Activated T-helper 17 cell treated with anti-CD3 and anti-CD28 coated beads, Interleukin-2, amount 50 U/mL, for 72 hours (primary cell): ENCODE measurements around the gene TTC23L. TPM values are rescaled to one million over a fixed set of nuclear protein-coding genes. Genes with fewer than 3 reads are reported as not detected.
"Not testable (repeated sequence)": the region's sequence is repeated elsewhere in the genome, so short reads cannot be mapped to it uniquely, and the experiment has no call there.

ENCODE experiments used
- ATAC-seq: fragments of 150-1000 bp; cut with Tn5 transposase; replicated peaks from 2 replicates; pipeline ENCODE4 v1.10.0; 2021; ENCODE audit warnings: mild to moderate bottlenecking, moderate library complexity
- H3K27ac Mint-ChIP-seq: one replicate; pipeline ENCODE4 v1.8.0; 2022; ENCODE audit warnings: mixed read lengths
- H3K27me3 Mint-ChIP-seq: one replicate; pipeline ENCODE4 v1.8.0; 2022; ENCODE audit warnings: mixed read lengths
- H3K36me3 Mint-ChIP-seq: one replicate; pipeline ENCODE4 v1.8.0; 2022; ENCODE audit warnings: low read depth, mild to moderate bottlenecking, mixed read lengths
- H3K4me1 Mint-ChIP-seq: one replicate; pipeline ENCODE4 v1.8.0; 2022; ENCODE audit warnings: mixed read lengths
- H3K4me3 Mint-ChIP-seq: one replicate; pipeline ENCODE4 v1.8.0; 2022; ENCODE audit warnings: mild to moderate bottlenecking, mixed read lengths
- H3K9me3 Mint-ChIP-seq: one replicate; pipeline ENCODE4 v1.8.0; 2022; ENCODE audit warnings: mixed read lengths
- total RNA-seq, 2 donors: library from RNA; stranded (reverse); gene quantifications; one replicate each; pipeline ENCODE4 v1.2.3, GENCODE V29; 2022

The TTC23L gene
- total RNA-seq, 2 donors from 2014 or later: 0.08 TPM; not detected in 1

DNA sequence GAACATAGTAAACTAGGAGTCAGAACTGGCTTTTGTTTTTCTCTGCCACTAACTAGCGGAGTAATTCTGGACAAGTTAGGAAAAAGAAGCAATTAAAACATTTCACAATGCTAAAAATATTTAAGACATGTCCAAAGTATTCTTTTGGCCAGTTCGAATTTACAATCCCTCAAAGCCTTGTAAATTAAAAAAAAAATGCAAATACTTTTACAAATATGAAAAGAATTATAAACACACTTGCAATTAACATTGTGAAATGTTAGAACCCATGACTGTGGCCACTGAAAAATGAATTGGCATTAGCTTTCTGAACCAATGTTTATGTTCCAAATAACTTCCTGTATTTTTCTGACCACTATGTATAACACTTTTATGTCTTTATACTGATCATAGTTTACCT lies 74.1 kb downstream of the TTC23L start:
- Mint-ChIP-seq H3K9me3 (no peaks in the 10 kb centered on the region), H3K4me1 (peaks cover 16% of the 10 kb centered on the region), H3K27ac (no peak overlapping the region), H3K36me3 (peaks cover 76% of the 10 kb centered on the region), H3K27me3 (no peaks in the 10 kb centered on the region), H3K4me3 (no peak overlapping the region)
- no peak for ATAC-seq

DNA sequence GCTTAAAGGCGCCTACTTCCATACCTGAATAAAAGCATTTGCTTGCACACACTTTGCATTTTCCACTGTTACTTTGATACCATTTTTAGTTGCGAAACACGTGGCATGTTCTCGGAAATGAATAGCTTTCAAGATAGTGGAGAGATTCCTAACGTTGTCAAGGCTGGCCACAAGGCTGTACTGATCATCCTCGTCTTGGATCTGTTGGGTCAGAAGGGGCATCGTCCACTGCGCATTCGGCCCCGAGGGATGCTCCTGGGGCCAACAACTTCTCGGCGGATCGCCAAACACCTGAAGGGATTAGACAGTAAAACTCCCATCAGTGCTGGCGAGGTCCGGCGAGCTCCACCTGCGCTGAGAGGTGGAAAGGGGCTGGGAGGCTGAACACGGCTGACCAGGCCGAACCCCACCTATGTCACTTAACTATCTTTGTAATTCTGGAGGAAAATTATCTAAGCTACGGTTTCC lies 75.7 kb downstream of the TTC23L start:
- peak; percentile 11 for ATAC-seq
- Mint-ChIP-seq H3K27ac (no peak overlapping the region), H3K4me3 (no peak overlapping the region), H3K4me1 (peaks cover 16% of the 10 kb centered on the region), H3K9me3 (no peaks in the 10 kb centered on the region), H3K36me3 (peaks cover 76% of the 10 kb centered on the region), H3K27me3 (no peaks in the 10 kb centered on the region)

DNA sequence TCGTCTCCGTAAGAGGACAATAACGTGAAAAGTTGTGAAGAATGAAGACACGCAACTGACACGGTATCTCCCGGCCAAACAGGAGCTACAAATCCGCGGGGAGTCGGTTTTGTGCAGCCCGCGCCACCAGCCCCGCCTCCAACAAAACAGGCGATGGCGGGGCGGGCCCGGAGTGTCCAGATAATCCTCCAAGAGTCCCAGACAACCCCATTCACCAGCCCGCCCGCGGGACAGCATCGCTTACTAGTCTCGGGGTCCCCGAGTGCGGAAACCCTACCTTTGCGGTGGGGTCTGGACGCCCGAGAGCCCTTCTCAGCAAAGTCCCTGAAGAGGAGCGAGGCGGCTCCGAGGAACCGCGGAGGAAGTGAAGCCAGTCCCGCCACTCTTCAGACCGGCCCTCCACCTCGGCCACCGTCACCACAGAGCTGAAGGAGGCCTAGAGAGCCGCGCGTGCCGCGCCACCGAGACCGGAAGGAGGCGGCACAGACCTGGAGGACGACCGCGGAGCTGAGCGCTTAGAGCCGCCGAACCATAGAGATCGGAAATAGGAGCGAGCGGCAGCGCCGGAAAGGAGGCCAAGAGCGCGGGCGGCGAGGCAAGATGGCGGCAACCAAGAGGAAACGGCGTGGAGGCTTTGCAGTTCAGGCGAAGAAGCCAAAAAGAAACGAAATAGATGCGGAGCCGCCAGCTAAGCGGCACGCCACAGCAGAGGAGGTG lies 76.3 kb downstream of the TTC23L start, which contains the start of the genes BRIX1 and RAD1:
TSS of gene BRIX1 (plus strand) at position 573 of the 717 bp plus-strand sequence. CDS start at position 601, 28 bp downstream.
TSS of gene RAD1 (minus strand) at position 366 of the 717 bp plus-strand sequence. CDS start 612 bp downstream, outside the sequence.
- Mint-ChIP-seq H3K27ac (no peak within 1 kb of the TSS), H3K27me3 (no peaks in the 10 kb centered on the region), H3K4me3 (no peak within 1 kb of the TSS), H3K9me3 (no peaks in the 10 kb centered on the region), H3K4me1 (peaks cover 16% of the 10 kb centered on the region), H3K36me3 (peaks cover 76% of the 10 kb centered on the region)
- ATAC-seq: peak; percentile 98

DNA sequence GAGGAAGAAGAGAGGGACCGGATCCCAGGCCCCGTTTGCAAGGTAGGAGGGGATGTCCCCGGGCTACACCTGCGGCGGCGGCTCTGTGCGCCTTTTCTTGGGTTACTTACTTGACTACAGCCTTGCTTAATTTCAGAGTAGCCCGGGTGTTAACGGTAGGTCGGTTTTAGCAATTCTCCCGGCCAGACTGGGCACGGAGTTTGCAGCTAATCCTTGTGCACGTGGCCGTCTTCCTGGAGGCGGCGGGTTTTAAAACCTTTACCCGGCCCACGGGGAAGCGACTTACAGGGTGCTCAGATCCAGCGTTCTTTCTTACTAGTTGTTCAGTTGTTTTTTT lies 76.9 kb downstream of the TTC23L start:
- Mint-ChIP-seq H3K36me3 (peaks cover 76% of the 10 kb centered on the region), H3K4me3 (no peak overlapping the region), H3K9me3 (no peaks in the 10 kb centered on the region), H3K27me3 (no peaks in the 10 kb centered on the region), H3K27ac (no peak overlapping the region), H3K4me1 (peaks cover 16% of the 10 kb centered on the region)
- peak; percentile 12 for ATAC-seq

DNA sequence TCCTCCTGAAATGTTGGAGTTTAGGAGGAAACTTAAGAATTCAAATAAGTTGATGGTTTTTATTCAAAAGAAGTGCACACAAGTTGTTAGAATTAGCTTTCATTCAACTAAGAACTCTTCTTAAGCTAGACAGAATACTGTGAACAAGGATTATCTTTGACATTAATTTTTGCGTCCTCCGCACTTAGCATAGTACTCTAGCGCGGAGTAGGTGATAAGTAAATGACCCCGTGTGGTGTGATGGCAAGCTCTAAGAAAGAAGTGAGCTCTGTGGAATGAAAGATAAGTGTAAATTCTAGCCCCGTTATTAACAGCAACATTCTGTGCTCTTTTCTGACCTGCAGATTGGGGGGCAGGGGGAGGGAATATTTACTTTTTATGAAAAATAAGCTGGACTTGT lies 77.6 kb downstream of the TTC23L start:
- Mint-ChIP-seq H3K36me3 (peaks cover 76% of the 10 kb centered on the region), H3K4me1 (peaks cover 16% of the 10 kb centered on the region), H3K9me3 (no peaks in the 10 kb centered on the region), H3K27me3 (no peaks in the 10 kb centered on the region), H3K27ac (no peak overlapping the region), H3K4me3 (no peak overlapping the region)
- no peak for ATAC-seq

DNA sequence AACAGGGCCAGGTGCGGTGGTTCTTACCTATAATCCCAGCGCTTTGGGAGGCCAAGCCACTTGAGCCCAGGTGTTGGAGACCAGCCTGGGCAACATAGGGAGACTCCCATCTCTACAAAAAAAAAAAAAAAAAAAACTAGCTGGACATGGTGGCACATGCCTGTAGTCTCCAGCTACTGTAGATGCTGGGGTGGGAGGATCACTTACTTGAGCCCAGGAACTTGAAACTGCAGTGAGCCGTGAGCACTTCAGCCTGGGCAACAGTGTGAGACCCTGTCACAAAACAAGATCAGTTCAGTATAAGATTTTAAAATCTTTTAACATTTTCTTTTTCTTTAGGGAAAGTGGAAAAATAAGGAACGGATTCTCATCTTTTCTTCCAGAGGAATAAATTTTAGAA lies 79.1 kb downstream of the TTC23L start:
- no peak overlapping the region for H3K27ac Mint-ChIP-seq
- H3K9me3 Mint-ChIP-seq: no peaks in the 10 kb centered on the region
- no peaks in the 10 kb centered on the region for H3K27me3 Mint-ChIP-seq
- peaks cover 21% of the 10 kb centered on the region for H3K4me1 Mint-ChIP-seq
- H3K36me3 Mint-ChIP-seq: peaks cover 77% of the 10 kb centered on the region
- H3K4me3 Mint-ChIP-seq: no peak overlapping the region
- ATAC-seq: no peak

DNA sequence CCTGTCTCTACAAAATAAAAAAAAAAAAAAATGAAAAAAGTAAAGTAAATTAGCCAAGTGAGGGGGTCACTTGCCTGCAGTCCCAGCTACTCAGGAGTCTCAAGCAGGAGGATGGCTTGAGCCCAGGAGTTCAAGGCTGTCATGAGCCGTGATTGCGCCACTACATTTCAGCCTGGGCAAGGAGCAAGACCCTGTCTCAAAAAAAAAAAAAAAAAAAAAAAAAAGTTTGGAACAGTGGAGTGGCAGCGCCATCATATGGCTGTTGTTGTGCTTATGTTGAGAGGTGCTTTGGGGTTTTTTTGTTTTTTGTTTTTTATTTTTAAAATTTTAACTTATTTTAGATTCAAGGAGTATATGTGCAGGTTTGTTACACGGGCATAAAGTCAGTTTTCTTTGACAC lies 80.1 kb downstream of the TTC23L start:
- Mint-ChIP-seq H3K27me3 (no peaks in the 10 kb centered on the region), H3K36me3 (peaks cover 82% of the 10 kb centered on the region), H3K4me3 (no peak overlapping the region), H3K4me1 (peaks cover 21% of the 10 kb centered on the region), H3K27ac (no peak overlapping the region), H3K9me3 (no peaks in the 10 kb centered on the region)
- no peak for ATAC-seq

DNA sequence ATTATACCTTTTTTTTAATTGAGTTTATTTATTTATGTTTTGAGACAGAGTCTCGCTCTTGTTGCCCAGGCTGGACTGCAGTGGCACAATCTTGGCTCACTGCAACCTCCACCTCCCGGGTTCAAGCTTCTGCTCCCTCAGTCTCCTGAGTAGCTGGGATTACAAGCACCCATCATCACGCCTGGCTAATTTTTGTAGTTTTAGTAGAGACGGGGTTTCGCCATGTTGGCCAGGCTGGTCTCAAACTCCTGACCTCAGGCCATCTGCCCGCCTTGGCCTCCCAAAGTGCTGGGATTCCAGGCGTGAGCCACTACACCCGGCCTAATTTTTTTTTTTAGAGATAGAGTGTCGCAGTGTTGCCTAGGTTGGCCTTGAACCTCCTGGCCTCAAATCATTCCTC lies 84.3 kb downstream of the TTC23L start:
- Mint-ChIP-seq H3K36me3 (peaks cover 96% of the 10 kb centered on the region), H3K27ac (peak overlapping the region; percentile 40), H3K4me3 (peak overlapping the region; percentile 49), H3K4me1 (peaks cover 10% of the 10 kb centered on the region)
- not testable (repeated sequence) for H3K9me3 Mint-ChIP-seq, H3K27me3 Mint-ChIP-seq, ATAC-seq

DNA sequence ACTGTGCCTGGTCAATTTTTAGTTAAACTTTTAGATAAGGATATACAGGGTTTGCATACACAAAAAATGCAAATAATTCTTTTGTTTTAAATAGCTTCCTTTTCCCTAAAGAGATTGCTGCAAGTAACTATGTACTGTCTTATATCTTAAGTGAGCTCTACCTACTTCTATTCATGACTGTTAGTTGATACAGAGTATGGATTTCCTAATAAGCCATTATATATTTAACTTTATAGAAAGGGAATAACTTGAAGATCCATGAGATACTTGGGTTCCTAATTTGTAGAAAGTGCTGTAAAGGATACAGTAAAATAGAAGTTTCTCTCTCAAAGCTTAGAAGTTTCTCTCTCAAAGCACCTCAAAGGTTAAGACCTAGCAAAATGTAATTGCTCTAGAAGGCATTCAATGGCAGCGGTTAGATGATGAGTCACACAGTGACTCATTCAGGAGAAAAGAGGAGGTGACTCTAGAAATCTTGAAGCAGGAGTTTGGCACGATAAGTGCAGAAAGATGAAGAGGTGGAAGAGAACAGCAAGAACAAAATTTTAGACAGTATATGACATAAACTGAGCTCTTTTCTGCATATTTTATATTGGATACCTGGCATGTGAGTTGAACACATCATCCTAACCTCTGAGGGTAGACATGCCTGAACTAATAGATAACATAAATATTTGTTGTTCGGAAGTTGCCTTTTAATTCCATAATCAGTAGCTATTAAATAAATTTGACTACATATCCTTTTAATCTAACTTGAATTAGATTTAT lies 84.9 kb downstream of the TTC23L start:
- Mint-ChIP-seq H3K4me3 (peak overlapping the region; percentile 49), H3K4me1 (peaks cover 10% of the 10 kb centered on the region), H3K27me3 (no peaks in the 10 kb centered on the region), H3K27ac (peak overlapping the region; percentile 40), H3K36me3 (peaks cover 89% of the 10 kb centered on the region), H3K9me3 (no peaks in the 10 kb centered on the region)
- peak; percentile 99 for ATAC-seq

DNA sequence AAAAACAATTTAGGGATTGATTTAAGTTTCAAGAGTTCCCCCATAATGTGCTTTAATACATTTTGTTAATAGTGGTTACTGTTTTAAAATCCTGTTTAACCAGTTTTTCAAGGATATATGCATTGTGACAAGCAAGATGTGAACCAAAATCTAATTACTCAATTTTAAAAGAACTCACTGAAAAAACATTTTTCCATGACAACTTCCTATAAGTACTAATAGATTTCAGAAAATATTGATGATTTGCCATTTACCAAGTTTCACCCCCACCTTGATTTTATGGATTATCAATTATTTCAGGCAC lies 85.5 kb downstream of the TTC23L start:
- H3K36me3 Mint-ChIP-seq: peaks cover 84% of the 10 kb centered on the region
- peaks cover 10% of the 10 kb centered on the region for H3K4me1 Mint-ChIP-seq
- peak overlapping the region; percentile 49 for H3K4me3 Mint-ChIP-seq
- no peaks in the 10 kb centered on the region for H3K9me3 Mint-ChIP-seq
- H3K27ac Mint-ChIP-seq: peak overlapping the region; percentile 72
- H3K27me3 Mint-ChIP-seq: no peaks in the 10 kb centered on the region
- ATAC-seq: no peak

DNA sequence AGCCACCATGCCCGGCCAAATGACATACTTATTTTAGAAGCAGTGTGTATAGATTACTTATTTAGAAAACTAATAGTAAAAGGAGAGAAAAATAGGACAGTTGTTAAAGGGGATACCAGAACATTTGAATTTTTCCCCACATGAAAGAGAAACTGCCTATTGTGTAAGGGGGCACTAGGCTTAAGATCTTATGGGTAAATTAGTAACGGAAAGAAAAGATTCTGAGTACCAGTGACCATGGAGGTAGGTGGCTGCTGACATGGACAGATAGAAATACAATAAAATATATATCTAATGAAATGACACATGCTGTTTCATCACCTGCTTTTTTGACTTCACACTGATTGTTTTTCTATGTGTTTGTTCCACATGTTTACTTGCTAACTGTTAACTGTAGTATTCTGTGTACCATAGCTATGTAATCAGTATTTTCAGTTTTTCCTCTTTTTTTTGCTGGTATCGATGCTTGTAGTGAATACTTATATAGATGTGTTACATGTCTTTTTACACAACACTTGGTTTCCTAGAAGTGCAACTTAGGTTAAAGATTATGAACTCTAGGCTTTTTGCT lies 87.4 kb downstream of the TTC23L start:
- no peak for ATAC-seq
- Mint-ChIP-seq H3K4me1 (peaks cover 19% of the 10 kb centered on the region), H3K27ac (peak overlapping the region; percentile 12), H3K4me3 (no peak overlapping the region), H3K27me3 (no peaks in the 10 kb centered on the region), H3K36me3 (peaks cover 71% of the 10 kb centered on the region), H3K9me3 (no peaks in the 10 kb centered on the region)

DNA sequence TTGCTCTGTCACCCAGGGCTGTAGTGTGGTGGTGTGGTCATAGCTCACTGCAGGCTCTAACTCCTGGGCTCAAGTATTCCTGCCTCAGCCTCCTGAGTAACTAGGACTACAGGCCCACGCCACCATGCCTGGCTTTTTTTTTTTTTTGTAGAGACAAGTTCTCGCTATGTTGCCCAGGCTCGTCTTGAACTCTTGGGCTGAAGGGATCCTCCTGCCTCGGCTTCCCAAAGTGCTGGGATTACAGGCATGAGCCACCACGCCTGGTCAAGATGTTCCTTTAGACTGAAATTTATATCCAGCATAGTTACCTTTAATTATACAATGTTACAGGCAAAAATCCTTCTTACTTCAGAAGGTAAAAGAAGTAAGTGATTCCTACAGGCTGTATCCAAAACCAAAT lies 88.8 kb downstream of the TTC23L start:
- peaks cover 63% of the 10 kb centered on the region for H3K36me3 Mint-ChIP-seq
- no peaks in the 10 kb centered on the region for H3K9me3 Mint-ChIP-seq
- H3K4me3 Mint-ChIP-seq: no peak overlapping the region
- no peak overlapping the region for H3K27ac Mint-ChIP-seq
- H3K27me3 Mint-ChIP-seq: no peaks in the 10 kb centered on the region
- peaks cover 21% of the 10 kb centered on the region for H3K4me1 Mint-ChIP-seq
- ATAC-seq: no peak

DNA sequence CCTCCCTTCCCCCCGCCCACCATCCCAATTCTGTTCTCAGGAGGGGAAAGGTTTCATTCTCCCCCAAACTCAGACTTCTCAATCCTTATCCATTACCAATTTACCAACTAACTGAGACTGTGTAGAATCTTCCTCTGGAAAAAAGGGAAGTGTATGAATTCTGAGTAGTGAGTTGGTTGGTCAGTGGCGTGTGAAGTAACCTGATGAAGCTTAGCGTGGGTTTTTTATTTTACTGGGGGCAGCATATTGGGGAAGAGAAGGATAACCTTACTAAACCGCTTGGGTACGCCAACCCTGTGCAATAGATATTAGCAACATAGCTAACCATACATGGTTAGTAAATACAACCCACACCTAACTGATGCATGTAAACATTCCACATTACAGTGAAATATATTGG lies 89.3 kb downstream of the TTC23L start:
- peaks cover 59% of the 10 kb centered on the region for H3K36me3 Mint-ChIP-seq
- H3K27ac Mint-ChIP-seq: no peak overlapping the region

DNA sequence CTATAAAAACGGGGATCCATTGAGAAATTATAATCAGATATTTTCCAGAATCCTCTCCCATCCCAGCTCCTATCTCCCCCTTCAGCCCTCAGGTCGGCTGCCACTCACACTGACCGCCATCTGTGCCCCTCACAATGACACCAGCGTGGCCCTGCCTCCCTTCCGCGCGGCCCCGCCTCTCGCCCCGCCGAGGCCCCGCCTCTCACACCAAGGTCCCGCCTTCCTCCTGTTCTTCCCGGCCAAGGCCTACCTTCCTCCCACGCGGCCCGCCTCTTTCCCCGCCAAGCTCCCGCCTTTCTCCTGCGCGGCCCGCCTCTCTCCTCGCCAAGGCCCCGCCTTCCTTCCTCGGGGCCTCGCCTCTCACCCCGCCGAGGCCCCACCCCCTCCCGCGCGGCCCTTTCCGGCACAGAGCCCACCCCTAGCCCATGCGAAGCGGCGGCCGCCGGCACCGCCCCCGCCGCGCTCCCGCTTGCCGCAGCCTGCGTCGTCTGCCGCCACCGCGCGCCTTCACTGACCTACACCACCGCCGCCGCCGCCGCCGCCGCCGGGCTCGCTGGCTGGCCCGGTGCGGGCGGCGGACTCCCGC lies 90.3 kb downstream of the TTC23L start, which contains the start of gene DNAJC21:
TSS of gene DNAJC21 (plus strand) at position 426 of the 586 bp plus-strand sequence. CDS start 261 bp downstream, outside the sequence.
- no peaks in the 10 kb centered on the region for H3K27me3 Mint-ChIP-seq
- peaks cover 59% of the 10 kb centered on the region for H3K36me3 Mint-ChIP-seq
- H3K9me3 Mint-ChIP-seq: no peaks in the 10 kb centered on the region
- H3K27ac Mint-ChIP-seq: peak within 1 kb of the TSS; percentile 95
- H3K4me1 Mint-ChIP-seq: peaks cover 20% of the 10 kb centered on the region
- peak within 1 kb of the TSS; percentile 88 for H3K4me3 Mint-ChIP-seq
- ATAC-seq: peak; percentile 91

More for the DNA sequence above, 89.3 kb downstream of the TTC23L start:
- H3K27me3 Mint-ChIP-seq: no peaks in the 10 kb centered on the region
- ATAC-seq: no peak
- H3K4me1 Mint-ChIP-seq: peaks cover 20% of the 10 kb centered on the region
- peak overlapping the region; percentile 88 for H3K4me3 Mint-ChIP-seq
- no peaks in the 10 kb centered on the region for H3K9me3 Mint-ChIP-seq
